HUES6 (cell line): Measurements from ENCODE around the gene SLC4A9.
"Not testable (repeated sequence)": the region's sequence is repeated elsewhere in the genome, so short reads cannot be mapped to it uniquely, and the experiment has no call there.

ENCODE experiments used
- H3K27ac ChIP-seq: 2 replicates; pipeline ENCODE4 v1.7.0; 2013; ENCODE audit warnings: low read depth, mild to moderate bottlenecking, low read length, inconsistent platforms
- H3K27me3 ChIP-seq: 2 replicates; pipeline ENCODE4 v1.6.1; 2013; ENCODE audit warnings: low read length; ENCODE audit not compliant: control insufficient read depth, insufficient read depth
- H3K36me3 ChIP-seq: 2 replicates; pipeline ENCODE4 v1.6.1; 2013; ENCODE audit warnings: low read length; ENCODE audit not compliant: control insufficient read depth, insufficient read depth
- H3K4me1 ChIP-seq: 2 replicates; pipeline ENCODE4 v1.6.1; 2013; ENCODE audit warnings: low read length; ENCODE audit not compliant: control insufficient read depth, insufficient read depth
- H3K4me3 ChIP-seq: 2 replicates; pipeline ENCODE4 v1.5.1; 2013; ENCODE audit warnings: low read depth, low read length
- H3K9ac ChIP-seq: one replicate; pipeline ENCODE4 v1.6.1; 2013; ENCODE audit warnings: mild to moderate bottlenecking, low read length
- H3K9me3 ChIP-seq: 2 replicates; pipeline ENCODE4 v1.6.1; 2013; ENCODE audit warnings: low read depth, low read length; ENCODE audit not compliant: control insufficient read depth, insufficient read depth

Gene SLC4A9

DNA sequence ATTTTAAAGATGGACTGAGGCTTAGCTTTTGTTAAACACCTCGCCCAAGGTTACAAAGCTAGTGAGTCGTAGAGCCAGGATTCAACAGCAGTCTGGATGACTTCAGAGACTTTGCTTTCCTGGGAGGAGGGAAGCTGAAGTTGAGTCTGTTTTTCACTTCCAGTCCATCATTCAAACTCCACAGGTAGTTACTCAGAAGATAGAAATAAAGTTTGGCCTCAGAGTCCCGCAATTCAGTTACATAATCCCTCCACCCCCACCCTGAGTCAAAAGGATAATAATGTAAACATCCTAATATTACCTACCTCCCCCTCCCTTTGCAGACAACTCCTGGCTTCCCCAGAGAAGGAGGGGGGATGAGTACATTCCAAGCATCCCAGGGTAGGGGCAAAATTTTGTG, 21.7 kb upstream of the SLC4A9 start:
- no peaks in the 10 kb centered on the region for H3K36me3 ChIP-seq
- H3K9me3 ChIP-seq, result no peaks in the 10 kb centered on the region
- H3K9ac ChIP-seq, result no peak overlapping the region
- no peak overlapping the region for H3K27ac ChIP-seq
- no peaks in the 10 kb centered on the region for H3K4me1 ChIP-seq
- H3K4me3 ChIP-seq, result no peak overlapping the region
- H3K27me3 ChIP-seq, result no peaks in the 10 kb centered on the region

DNA sequence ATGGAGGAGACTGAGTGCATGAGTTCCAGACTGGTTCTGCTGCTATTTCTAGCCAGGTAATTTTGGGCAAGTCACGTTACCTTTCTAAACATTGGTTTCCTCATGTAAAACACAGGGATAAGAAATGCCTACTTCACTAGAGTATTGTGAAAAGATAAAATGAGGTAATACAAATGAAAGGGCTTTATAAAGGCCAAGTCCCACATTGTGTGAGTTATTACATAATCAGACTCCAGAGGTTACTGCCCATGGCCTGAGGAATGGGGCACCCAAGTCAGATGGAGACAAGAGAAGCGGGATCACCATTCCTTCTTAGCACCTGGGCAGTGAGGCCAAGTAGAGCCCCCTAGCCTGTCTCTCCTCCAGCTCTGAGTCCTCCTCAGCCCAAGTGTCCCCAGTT, 21.1 kb upstream of the SLC4A9 start:
- no peak overlapping the region for H3K27ac ChIP-seq
- H3K36me3 ChIP-seq, result no peaks in the 10 kb centered on the region
- no peaks in the 10 kb centered on the region for H3K27me3 ChIP-seq
- H3K9me3 ChIP-seq, result no peaks in the 10 kb centered on the region
- H3K4me1 ChIP-seq, result no peaks in the 10 kb centered on the region
- H3K4me3 ChIP-seq, result no peak overlapping the region
- no peak overlapping the region for H3K9ac ChIP-seq

DNA sequence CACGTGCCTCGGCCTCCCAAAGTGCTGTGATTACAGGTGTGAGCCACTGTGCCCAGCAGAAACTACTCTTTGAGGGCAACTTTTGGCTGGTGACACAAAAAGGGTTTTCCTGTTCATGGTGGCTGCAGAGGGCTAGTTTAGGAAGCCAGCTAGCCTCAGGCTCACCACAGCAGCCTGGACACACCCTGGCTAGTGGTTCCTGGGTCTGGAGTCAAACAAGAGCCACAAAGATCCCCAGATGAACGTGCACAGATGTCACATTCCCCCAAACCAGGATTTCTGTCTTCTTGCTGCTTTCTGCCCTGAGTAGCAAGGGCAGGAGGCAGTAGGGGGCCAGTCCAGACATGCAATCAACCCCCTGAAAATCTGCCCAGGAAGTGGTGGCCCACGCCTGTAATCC, 20.4 kb upstream of the SLC4A9 start:
- Histone ChIP-seq H3K4me1 (no peaks in the 10 kb centered on the region), H3K27ac (no peak overlapping the region), H3K27me3 (no peaks in the 10 kb centered on the region; the same call in 1 of the 2 replicates), H3K4me3 (no peak overlapping the region), H3K36me3 (no peaks in the 10 kb centered on the region), H3K9ac (no peak overlapping the region), H3K9me3 (no peaks in the 10 kb centered on the region)

DNA sequence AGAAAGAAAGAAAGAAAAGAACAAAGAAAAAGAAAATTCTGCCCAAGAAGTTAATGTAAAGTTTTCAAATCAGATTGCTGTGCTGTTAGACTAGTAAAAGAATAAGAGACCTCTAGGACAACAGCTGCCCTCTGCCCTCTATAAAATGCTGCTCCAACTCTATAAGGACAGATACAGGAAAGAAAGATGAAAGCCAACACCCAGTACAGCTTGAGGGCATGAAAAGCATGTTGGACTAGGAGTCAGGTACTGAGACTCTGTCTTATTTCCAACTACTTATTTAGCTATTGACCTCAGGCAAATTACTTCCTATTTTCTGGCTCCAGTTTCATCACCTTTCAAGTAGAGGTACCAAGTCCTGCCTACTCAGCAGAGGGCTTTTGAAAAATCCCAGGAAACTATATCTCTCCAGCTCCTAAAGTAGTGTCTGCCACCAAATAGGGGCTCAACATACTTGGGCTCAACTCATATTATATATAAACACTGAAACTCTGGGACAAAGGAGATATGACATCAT, 19.3 kb upstream of the SLC4A9 start:
- Histone ChIP-seq H3K4me3 (no peak overlapping the region), H3K4me1 (peaks cover 9% of the 10 kb centered on the region), H3K27me3 (peaks cover 10% of the 10 kb centered on the region), H3K9ac (no peak overlapping the region), H3K27ac (no peak overlapping the region), H3K9me3 (no peaks in the 10 kb centered on the region), H3K36me3 (no peaks in the 10 kb centered on the region)

DNA sequence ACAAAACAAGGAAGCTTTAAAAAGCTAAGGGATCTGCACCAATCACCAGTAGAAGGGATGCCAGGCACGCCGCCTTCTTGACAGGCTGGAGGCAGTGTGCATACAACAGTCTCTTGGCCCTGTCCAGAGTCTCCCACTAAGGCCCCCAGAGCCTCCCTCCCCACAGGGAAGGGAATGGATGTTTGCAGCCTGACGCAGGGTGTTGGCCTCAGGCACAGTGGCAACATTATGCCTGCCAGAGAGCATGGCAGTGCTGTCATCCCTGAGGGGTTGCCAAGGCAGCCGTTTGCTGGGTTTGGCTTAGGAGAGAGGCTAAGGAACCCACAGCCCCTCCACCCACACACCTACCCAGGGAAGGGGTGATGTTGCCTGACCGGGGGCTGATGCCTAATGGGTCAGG, 18.4 kb upstream of the SLC4A9 start:
- Histone ChIP-seq H3K27ac (no peak overlapping the region), H3K36me3 (no peaks in the 10 kb centered on the region), H3K4me1 (peaks cover 10% of the 10 kb centered on the region), H3K9me3 (no peaks in the 10 kb centered on the region), H3K9ac (no peak overlapping the region), H3K4me3 (no peak overlapping the region), H3K27me3 (peaks cover 13% of the 10 kb centered on the region)

DNA sequence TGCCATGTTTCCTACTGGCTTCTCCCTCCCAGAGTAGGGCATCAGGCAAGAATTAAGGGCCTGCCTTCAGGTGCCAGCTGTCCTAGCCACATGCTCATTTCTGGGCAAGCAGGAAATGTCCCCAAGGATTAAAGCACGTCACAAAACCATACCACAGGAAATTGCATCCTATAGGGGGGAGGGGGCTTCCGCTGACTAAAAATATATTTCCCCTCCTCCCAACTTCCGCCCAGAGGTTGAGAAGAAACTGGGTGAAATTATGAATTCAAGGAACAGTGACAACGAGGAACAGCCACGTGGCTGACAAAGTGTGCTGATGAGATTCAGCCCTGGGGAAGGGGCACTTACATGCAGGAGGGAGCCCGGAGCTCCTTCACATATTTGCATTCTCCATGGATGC, 17.7 kb upstream of the SLC4A9 start:
- Histone ChIP-seq H3K4me1 (peaks cover 15% of the 10 kb centered on the region), H3K4me3 (no peak overlapping the region), H3K27ac (no peak overlapping the region), H3K36me3 (no peaks in the 10 kb centered on the region), H3K9me3 (no peaks in the 10 kb centered on the region), H3K9ac (no peak overlapping the region), H3K27me3 (peaks cover 13% of the 10 kb centered on the region)

DNA sequence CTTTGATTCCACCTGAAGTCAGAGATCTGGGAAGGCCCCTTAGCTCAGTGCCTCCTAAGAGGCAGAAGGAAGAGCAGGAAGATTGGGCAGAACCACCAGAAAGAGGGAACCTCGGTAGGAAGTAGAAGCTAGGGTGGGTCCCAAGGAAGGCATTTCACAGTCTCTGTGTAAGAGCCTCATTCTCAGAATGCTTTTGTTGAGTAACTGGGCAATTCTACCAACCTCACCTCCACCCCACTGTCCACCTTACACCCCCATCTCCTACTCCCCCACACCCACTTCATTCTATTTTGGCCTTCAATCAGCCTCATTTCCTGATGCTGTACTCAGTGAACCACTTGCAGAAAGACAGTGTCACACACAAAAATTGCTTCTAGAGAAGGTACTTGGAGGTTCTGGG, 17.1 kb upstream of the SLC4A9 start:
- no peaks in the 10 kb centered on the region for H3K36me3 ChIP-seq
- H3K4me1 ChIP-seq, result peaks cover 15% of the 10 kb centered on the region
- H3K27me3 ChIP-seq, result peaks cover 13% of the 10 kb centered on the region
- H3K27ac ChIP-seq, result no peak overlapping the region
- H3K9me3 ChIP-seq, result no peaks in the 10 kb centered on the region
- H3K9ac ChIP-seq, result no peak overlapping the region
- H3K4me3 ChIP-seq, result no peak overlapping the region

DNA sequence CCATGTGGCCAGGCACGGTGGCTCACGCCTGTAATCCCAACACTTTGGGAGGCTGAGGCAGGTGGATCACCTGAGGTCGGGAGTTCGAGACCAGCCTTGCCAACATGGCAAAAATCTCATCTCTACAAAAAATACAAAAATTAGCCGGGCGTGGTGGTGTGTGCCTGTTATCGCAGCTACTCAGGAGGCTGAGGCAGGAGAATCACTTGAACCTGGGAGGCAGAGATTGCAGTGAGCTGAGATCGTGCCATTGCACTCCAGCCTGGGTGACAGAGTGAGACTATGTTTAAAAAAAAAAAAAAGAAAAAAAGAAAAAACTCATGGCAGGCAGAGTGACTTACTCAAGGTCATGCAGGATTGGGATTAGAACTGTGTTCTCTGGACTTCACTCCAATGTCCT, 16.1 kb upstream of the SLC4A9 start:
- Histone ChIP-seq H3K27me3 (peaks cover 13% of the 10 kb centered on the region), H3K4me1 (peaks cover 15% of the 10 kb centered on the region)
- not testable (repeated sequence) for H3K27ac ChIP-seq, H3K9me3 ChIP-seq, H3K36me3 ChIP-seq, H3K4me3 ChIP-seq, H3K9ac ChIP-seq

DNA sequence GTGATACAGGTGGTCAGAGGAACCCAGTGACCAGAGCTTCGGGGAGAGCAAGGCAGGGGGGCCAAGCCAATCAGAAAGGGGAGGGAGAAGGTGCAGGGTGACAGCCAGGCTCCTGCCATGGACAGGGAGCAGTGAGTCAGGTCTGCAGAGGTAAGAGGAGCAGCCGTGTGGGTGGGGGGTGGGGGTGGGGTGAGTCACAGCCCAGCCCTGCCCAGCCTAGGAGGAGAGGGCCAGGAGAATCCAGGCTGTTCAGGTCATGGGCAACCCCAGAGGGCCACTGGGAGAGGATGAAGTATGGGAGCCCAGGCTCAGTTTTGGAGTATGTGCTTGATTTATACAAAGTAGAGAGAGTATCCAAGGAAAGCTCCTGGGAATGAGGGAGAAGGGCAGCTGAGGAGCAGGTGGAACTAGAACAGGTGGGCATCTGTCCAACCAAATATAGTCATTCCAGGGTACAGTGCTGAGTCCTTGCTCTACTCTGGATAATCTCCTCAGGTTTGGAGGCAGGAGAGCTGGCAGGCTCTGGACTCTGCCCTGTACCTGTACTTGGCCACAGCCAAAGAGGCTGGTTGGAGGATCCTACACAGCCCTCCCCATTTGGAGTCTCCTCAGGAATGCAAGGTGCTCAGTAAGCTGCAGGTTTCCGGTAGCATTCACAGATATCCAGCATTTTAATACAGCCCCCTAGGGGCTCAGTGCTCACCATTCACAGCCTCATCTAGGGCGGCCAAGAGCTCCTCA, 15.1 kb upstream of the SLC4A9 start:
- Histone ChIP-seq H3K9ac (no peak overlapping the region), H3K4me1 (peaks cover 15% of the 10 kb centered on the region), H3K36me3 (no peaks in the 10 kb centered on the region), H3K27me3 (peaks cover 13% of the 10 kb centered on the region), H3K4me3 (0 out of 2 replicates have a peak overlapping the region, but pooled peaks have one; percentile 78), H3K27ac (no peak overlapping the region), H3K9me3 (no peaks in the 10 kb centered on the region)

DNA sequence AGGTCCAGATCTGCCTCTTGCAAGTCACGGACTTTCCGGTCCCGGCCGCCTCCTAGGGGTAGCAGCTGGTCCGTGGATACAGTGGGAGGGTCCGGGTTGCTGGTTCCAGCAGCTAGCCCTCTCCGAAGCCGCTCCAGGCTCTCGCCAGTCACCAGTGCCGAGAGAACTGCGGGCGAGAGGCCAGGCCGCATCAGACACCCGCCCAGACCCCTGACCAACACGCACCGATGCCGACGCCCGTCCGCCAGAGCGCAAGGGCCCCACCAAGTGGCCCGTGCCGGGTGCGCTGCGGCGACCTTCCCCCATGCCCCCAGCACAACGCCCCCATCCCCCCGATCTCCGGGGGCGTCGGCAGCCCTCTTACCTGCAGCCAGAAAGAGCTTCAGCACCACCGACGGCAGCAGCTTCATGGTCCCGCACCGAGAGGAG, 14.1 kb upstream of the SLC4A9 start:
- peaks cover 15% of the 10 kb centered on the region for H3K4me1 ChIP-seq
- H3K9me3 ChIP-seq, result no peaks in the 10 kb centered on the region
- peak overlapping the region; percentile 78 for H3K4me3 ChIP-seq
- no peaks in the 10 kb centered on the region for H3K36me3 ChIP-seq
- peaks cover 13% of the 10 kb centered on the region for H3K27me3 ChIP-seq
- H3K27ac ChIP-seq, result no peak overlapping the region
- peak overlapping the region; percentile 45 for H3K9ac ChIP-seq

DNA sequence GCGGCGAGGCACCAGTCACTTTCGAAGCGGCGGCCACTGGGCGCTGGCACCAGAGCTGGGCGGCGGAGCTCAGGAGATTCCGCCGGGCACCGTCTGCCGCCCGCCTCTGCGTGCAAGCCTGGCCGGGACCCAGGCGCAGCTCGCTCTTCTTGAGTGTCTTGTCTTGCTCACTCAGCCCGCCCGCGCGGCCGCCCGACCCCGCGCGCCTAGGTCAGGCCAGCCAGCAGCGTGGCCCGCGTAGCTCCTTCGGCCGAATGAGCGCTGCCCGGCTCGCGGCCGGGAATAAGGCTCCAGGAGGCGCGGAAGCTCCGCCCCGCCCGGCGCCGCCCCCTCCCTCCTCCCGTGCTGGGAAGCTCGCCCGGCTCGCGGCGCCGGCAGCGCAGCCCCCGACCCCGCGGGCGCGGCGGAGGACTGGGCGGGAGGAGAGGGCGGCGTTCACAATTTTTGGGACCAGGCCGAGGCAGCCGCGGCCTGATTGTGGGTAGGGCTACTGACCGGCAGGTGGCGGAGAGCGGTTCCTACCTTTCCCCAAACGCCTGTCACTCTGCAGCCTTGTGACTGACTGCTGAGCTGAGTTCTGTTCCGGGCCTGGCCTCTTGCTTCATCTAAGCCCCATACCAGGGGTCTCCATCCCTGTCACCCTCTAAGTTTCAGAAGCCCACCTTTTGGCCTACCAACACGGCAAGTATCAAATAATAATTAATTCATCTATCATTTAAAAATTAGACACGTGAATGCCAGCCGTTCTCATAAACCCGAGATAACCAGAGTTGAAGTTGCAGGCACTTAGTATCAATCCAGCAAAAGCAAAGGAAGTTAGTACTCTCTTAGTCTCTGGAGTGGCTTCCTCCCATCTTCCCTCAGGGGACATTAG, 13.4 kb upstream of the SLC4A9 start, which contains the start of gene HBEGF:
TSS of gene HBEGF (minus strand) at position 256 of the 874 bp plus-strand sequence. CDS start 275 bp downstream, outside the sequence.
- no peak within 1 kb of the TSS for H3K27ac ChIP-seq

More for the DNA sequence above, 13.4 kb upstream of the SLC4A9 start, which contains the start of gene HBEGF:
- H3K4me3 ChIP-seq, result peak within 1 kb of the TSS; percentile 78
- H3K36me3 ChIP-seq, result no peaks in the 10 kb centered on the region
- peaks cover 15% of the 10 kb centered on the region for H3K4me1 ChIP-seq
- H3K9ac ChIP-seq, result peak within 1 kb of the TSS; percentile 45
- H3K27me3 ChIP-seq, result peaks cover 13% of the 10 kb centered on the region
- H3K9me3 ChIP-seq, result no peaks in the 10 kb centered on the region
